OCI-LY1 (cell line): Measurements from ENCODE around the gene EVA1C.

Source experiments
- H2AFZ ChIP-seq: fragments of 200-600 bp; sonication (generic), shearing (Covaris generic); 2 replicates; pipeline ENCODE4 v1.6.0; 2014; ENCODE audit warnings: antibody characterized with exemption, mild to moderate bottlenecking, low read length
- H3F3A ChIP-seq: fragments of 200-600 bp; sonication (generic), shearing (Covaris generic); 2 replicates; pipeline ENCODE4 v1.6.0; 2014; ENCODE audit warnings: mild to moderate bottlenecking, antibody characterized with exemption, low read length, moderate library complexity; ENCODE audit not compliant: insufficient read depth
- H3K27ac ChIP-seq: fragments of 200-600 bp; sonication (generic); 2 replicates; pipeline ENCODE4 v1.5.1; 2014; ENCODE audit warnings: low read length, mixed run types, mild to moderate bottlenecking, low read depth; ENCODE audit not compliant: poor library complexity, severe bottlenecking
- H3K27me3 ChIP-seq: fragments of 200-600 bp; sonication (generic); 2 replicates; pipeline ENCODE4 v1.6.0; 2014; ENCODE audit warnings: antibody characterized with exemption, mild to moderate bottlenecking, low read length, moderate library complexity; ENCODE audit not compliant: insufficient read depth
- H3K36me3 ChIP-seq: fragments of 200-600 bp; sonication (generic); 2 replicates; pipeline ENCODE4 v1.6.1; 2014; ENCODE audit warnings: mild to moderate bottlenecking, antibody characterized with exemption, low read length, moderate library complexity, mixed read lengths; ENCODE audit not compliant: insufficient read depth
- H3K4me1 ChIP-seq: fragments of 200-600 bp; sonication (generic); 2 replicates; pipeline ENCODE4 v1.5.1; 2014; ENCODE audit warnings: mild to moderate bottlenecking, low read length, moderate library complexity; ENCODE audit not compliant: insufficient read depth, severe bottlenecking
- H3K4me2 ChIP-seq: fragments of 200-600 bp; sonication (generic), shearing (Covaris generic); 2 replicates; pipeline ENCODE4 v1.6.1; 2014; ENCODE audit warnings: low read length
- H3K4me3 ChIP-seq: fragments of 200-600 bp; sonication (generic); 2 replicates; pipeline ENCODE4 v1.5.1; 2014; ENCODE audit warnings: low read length, low read depth, mild to moderate bottlenecking, mixed read lengths; ENCODE audit not compliant: poor library complexity, severe bottlenecking
- H3K79me2 ChIP-seq: fragments of 200-600 bp; shearing (Covaris generic); 2 replicates; pipeline ENCODE4 v1.6.1; 2016; ENCODE audit warnings: mixed run types, low read length, mixed read lengths; ENCODE audit not compliant: insufficient read depth
- H3K9ac ChIP-seq: fragments of 200-600 bp; sonication (generic), shearing (Covaris generic); 2 replicates; pipeline ENCODE4 v1.6.1; 2014; ENCODE audit warnings: mild to moderate bottlenecking, low read length, mixed read lengths
- H3K9me2 ChIP-seq: fragments of 200-600 bp; sonication (generic), shearing (Covaris generic); 2 replicates; pipeline ENCODE4 v1.6.1; 2014; ENCODE audit warnings: low read depth, mild to moderate bottlenecking, low read length, mixed read lengths
- H3K9me3 ChIP-seq: fragments of 200-600 bp; shearing (Covaris generic); 2 replicates; pipeline ENCODE4 v1.6.1; 2014; ENCODE audit warnings: low read length, mixed read lengths
- H4K20me1 ChIP-seq: fragments of 200-600 bp; sonication (generic), shearing (Covaris generic); 2 replicates; pipeline ENCODE4 v1.6.0; 2016; ENCODE audit warnings: mild to moderate bottlenecking, low read length; ENCODE audit not compliant: insufficient read depth
- CTCF ChIP-seq: fragments of 200-600 bp; sonication (generic), shearing (Covaris generic); IDR thresholded peaks from 2 replicates; pipeline ENCODE4 v1.5.1; 2017; ENCODE audit warnings: mild to moderate bottlenecking, antibody characterized with exemption, low read length, moderate library complexity, mixed read lengths
- EZH2 ChIP-seq: fragments of 200-600 bp; sonication (generic), shearing (Covaris generic); IDR thresholded peaks from 2 replicates; pipeline ENCODE4 v1.8.0; 2017; ENCODE audit warnings: borderline replicate concordance, mixed run types, mild to moderate bottlenecking, antibody characterized with exemption, low read length, moderate library complexity, mixed read lengths

Gene EVA1C

GRCh38 chr21:32545948-32546441, 133.5 kb downstream of the EVA1C start:
- no peak overlapping the region for H3K27ac ChIP-seq
- no peak overlapping the region for H2AFZ ChIP-seq
- H3F3A ChIP-seq, result no peaks in the 10 kb centered on the region
- H3K36me3 ChIP-seq, result no peaks in the 10 kb centered on the region
- H3K9ac ChIP-seq, result no peak overlapping the region
- no peaks in the 10 kb centered on the region for H3K27me3 ChIP-seq
- H3K4me2 ChIP-seq, result no peak overlapping the region
- TF ChIP-seq CTCF (no peak), EZH2 (no peak)
- no peaks in the 10 kb centered on the region for H4K20me1 ChIP-seq
- H3K79me2 ChIP-seq, result no peaks in the 10 kb centered on the region
- no peaks in the 10 kb centered on the region for H3K4me1 ChIP-seq
- H3K9me2 ChIP-seq, result no peaks in the 10 kb centered on the region
- H3K9me3 ChIP-seq, result no peaks in the 10 kb centered on the region
- H3K4me3 ChIP-seq, result no peak overlapping the region

- H3F3A ChIP-seq, result no peaks in the 10 kb centered on the region
Measured at GRCh38 chr21:32547018-32547417, 134.5 kb downstream of the EVA1C start.

GRCh38 chr21:32548978-32549377, 136.5 kb downstream of the EVA1C start:
- no peak overlapping the region for H3K27ac ChIP-seq
- no peaks in the 10 kb centered on the region for H3K27me3 ChIP-seq
- no peak overlapping the region for H2AFZ ChIP-seq
- no peaks in the 10 kb centered on the region for H3K9me2 ChIP-seq
- H3K9me3 ChIP-seq, result no peaks in the 10 kb centered on the region
- H3K4me1 ChIP-seq, result no peaks in the 10 kb centered on the region
- H3F3A ChIP-seq, result no peaks in the 10 kb centered on the region
- H3K4me3 ChIP-seq, result no peak overlapping the region
- H4K20me1 ChIP-seq, result no peaks in the 10 kb centered on the region
- TF ChIP-seq CTCF (no peak), EZH2 (no peak)
- no peak overlapping the region for H3K4me2 ChIP-seq
- H3K9ac ChIP-seq, result no peak overlapping the region
- no peaks in the 10 kb centered on the region for H3K36me3 ChIP-seq
- H3K79me2 ChIP-seq, result no peaks in the 10 kb centered on the region

More at GRCh38 chr21:32547018-32547417, 134.5 kb downstream of the EVA1C start:
- Histone ChIP-seq H3K4me2 (no peak overlapping the region), H4K20me1 (no peaks in the 10 kb centered on the region), H3K4me1 (no peaks in the 10 kb centered on the region), H2AFZ (no peak overlapping the region), H3K9ac (no peak overlapping the region), H3K9me2 (no peaks in the 10 kb centered on the region), H3K4me3 (no peak overlapping the region), H3K36me3 (no peaks in the 10 kb centered on the region), H3K79me2 (no peaks in the 10 kb centered on the region), H3K27me3 (no peaks in the 10 kb centered on the region), H3K27ac (no peak overlapping the region), H3K9me3 (no peaks in the 10 kb centered on the region)
- TF ChIP-seq CTCF (no peak), EZH2 (no peak)
